Measurements from ENCODE around the gene FMNL3.

FMNL3 gene

DNA sequence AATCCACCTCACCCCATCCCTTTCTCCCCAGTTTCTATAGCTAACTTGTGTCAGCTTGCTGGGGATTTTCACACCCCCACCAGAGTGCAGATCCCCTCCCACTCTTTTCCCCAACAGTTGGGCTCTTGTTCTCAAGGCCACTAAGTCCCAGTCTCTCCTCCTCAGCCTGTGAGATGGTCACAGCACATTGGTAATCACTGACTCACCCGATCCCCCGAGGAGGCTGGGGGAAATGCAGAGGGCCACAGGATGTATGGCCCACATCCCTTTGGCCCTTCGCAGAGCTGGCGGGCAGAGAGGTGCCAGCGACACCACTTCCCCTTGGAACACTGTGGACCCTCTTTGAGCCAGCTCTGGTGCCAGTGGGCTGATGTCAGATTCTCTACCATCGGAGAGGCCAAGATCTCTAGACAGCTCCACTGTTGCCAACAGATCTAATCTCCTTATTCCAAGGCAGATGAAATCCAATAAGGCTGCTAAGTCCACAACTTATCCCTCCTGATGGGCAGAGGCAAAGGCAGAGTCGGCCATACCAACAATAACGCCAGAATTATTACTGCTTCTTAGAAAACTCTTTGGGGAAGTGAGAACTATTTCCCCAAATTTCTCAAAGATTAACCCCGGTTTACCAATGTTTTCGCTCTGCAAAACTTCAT is 1.6 kb downstream of the FMNL3 start:
- H3K36me3 ChIP-seq (ENCODE audit: insufficient read depth, low read length) = no peaks in the 10 kb centered on the region
- H3K4me1 ChIP-seq (ENCODE audit: insufficient read depth, low read length) = peaks cover 27% of the 10 kb centered on the region
- no peaks in the 10 kb centered on the region for H3K27me3 ChIP-seq (ENCODE audit: insufficient read depth, low read length)
- H3K4me3 ChIP-seq (ENCODE audit: low read length) = peak overlapping the region; percentile 94
- H2AFZ ChIP-seq (ENCODE audit: low read depth, low read length) = no peak overlapping the region
- H3K9me3 ChIP-seq (ENCODE audit: low read length) = no peaks in the 10 kb centered on the region

DNA sequence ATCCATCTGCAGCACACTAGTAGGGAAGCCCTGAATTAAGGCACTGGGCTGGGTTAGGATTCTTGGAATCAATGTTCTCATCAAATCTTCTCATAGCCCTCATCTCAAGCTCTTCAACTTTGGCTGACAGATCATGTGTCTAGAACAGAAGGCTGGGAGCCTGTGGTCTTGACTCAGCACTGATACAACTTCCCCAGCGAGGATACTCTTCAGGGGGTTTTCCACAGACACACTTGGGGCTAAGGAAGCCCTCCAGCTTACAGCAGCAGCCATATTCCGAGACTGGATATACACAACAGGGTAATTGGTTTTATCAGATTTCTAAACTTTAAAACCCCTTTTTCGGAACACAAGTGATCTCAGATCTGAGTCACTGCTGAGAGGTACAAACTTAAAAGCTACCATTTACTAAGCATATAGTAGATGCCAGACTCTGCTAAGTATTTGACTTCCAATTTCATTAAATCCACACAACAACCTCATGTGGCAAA is 3.5 kb downstream of the FMNL3 start:
- Histone ChIP-seq H3K4me3 (ENCODE audit: low read length) (no peak overlapping the region), H3K36me3 (ENCODE audit: insufficient read depth, low read length) (no peaks in the 10 kb centered on the region), H3K4me1 (ENCODE audit: insufficient read depth, low read length) (peaks cover 37% of the 10 kb centered on the region), H3K9me3 (ENCODE audit: low read length) (no peaks in the 10 kb centered on the region), H3K27me3 (ENCODE audit: insufficient read depth, low read length) (no peaks in the 10 kb centered on the region), H2AFZ (ENCODE audit: low read depth, low read length) (no peak overlapping the region)

- peaks cover 42% of the 10 kb centered on the region for H3K4me1 ChIP-seq (ENCODE audit: insufficient read depth, low read length)
- no peak overlapping the region for H3K4me3 ChIP-seq (ENCODE audit: low read length)
- H2AFZ ChIP-seq (ENCODE audit: low read depth, low read length) = no peak overlapping the region
- H3K27me3 ChIP-seq (ENCODE audit: insufficient read depth, low read length) = no peaks in the 10 kb centered on the region
- H3K36me3 ChIP-seq (ENCODE audit: insufficient read depth, low read length) = no peaks in the 10 kb centered on the region
- H3K9me3 ChIP-seq (ENCODE audit: low read length) = no peaks in the 10 kb centered on the region
These were observed 4.5 kb downstream of the FMNL3 start for GRCh38 chr12:49702676-49703215.

- H3K27me3 ChIP-seq (ENCODE audit: insufficient read depth, low read length) = no peaks in the 10 kb centered on the region
- H3K4me1 ChIP-seq (ENCODE audit: insufficient read depth, low read length) = peaks cover 42% of the 10 kb centered on the region
These were observed 5.2 kb downstream of the FMNL3 start for GRCh38 chr12:49702009-49702408.

GRCh38 chr12:49698619-49699545 is 8.3 kb downstream of the FMNL3 start:
- no peaks in the 10 kb centered on the region for H3K36me3 ChIP-seq (ENCODE audit: insufficient read depth, low read length)
- H3K4me1 ChIP-seq (ENCODE audit: insufficient read depth, low read length) = peaks cover 27% of the 10 kb centered on the region
- H2AFZ ChIP-seq (ENCODE audit: low read depth, low read length) = no peak overlapping the region
- H3K27me3 ChIP-seq (ENCODE audit: insufficient read depth, low read length) = no peaks in the 10 kb centered on the region
- H3K9me3 ChIP-seq (ENCODE audit: low read length) = no peaks in the 10 kb centered on the region
- no peak overlapping the region for H3K4me3 ChIP-seq (ENCODE audit: low read length)

More at GRCh38 chr12:49702009-49702408, 5.2 kb downstream of the FMNL3 start:
- no peak overlapping the region for H2AFZ ChIP-seq (ENCODE audit: low read depth, low read length)
- no peaks in the 10 kb centered on the region for H3K9me3 ChIP-seq (ENCODE audit: low read length)
- H3K4me3 ChIP-seq (ENCODE audit: low read length) = no peak overlapping the region
- no peaks in the 10 kb centered on the region for H3K36me3 ChIP-seq (ENCODE audit: insufficient read depth, low read length)

- peaks cover 19% of the 10 kb centered on the region for H3K4me1 ChIP-seq (ENCODE audit: insufficient read depth, low read length)
- no peak overlapping the region for H2AFZ ChIP-seq (ENCODE audit: low read depth, low read length)
- H3K9me3 ChIP-seq (ENCODE audit: low read length) = no peaks in the 10 kb centered on the region
- H3K4me3 ChIP-seq (ENCODE audit: low read length) = no peak overlapping the region
- H3K27me3 ChIP-seq (ENCODE audit: insufficient read depth, low read length) = no peaks in the 10 kb centered on the region
- H3K36me3 ChIP-seq (ENCODE audit: insufficient read depth, low read length) = no peaks in the 10 kb centered on the region
These were observed 9.4 kb downstream of the FMNL3 start for GRCh38 chr12:49697808-49698207.

GRCh38 chr12:49696723-49697122 is 10.5 kb downstream of the FMNL3 start:
- H3K4me1 ChIP-seq (ENCODE audit: insufficient read depth, low read length) = peaks cover 14% of the 10 kb centered on the region
- no peaks in the 10 kb centered on the region for H3K27me3 ChIP-seq (ENCODE audit: insufficient read depth, low read length)
- no peak overlapping the region for H3K4me3 ChIP-seq (ENCODE audit: low read length)
- H2AFZ ChIP-seq (ENCODE audit: low read depth, low read length) = no peak overlapping the region
- H3K36me3 ChIP-seq (ENCODE audit: insufficient read depth, low read length) = no peaks in the 10 kb centered on the region
- no peaks in the 10 kb centered on the region for H3K9me3 ChIP-seq (ENCODE audit: low read length)

GRCh38 chr12:49693931-49694444 is 13.2 kb downstream of the FMNL3 start:
- no peak overlapping the region for H3K4me3 ChIP-seq (ENCODE audit: low read length)
- H3K4me1 ChIP-seq (ENCODE audit: insufficient read depth, low read length) = peaks cover 7% of the 10 kb centered on the region
- H2AFZ ChIP-seq (ENCODE audit: low read depth, low read length) = no peak overlapping the region
- H3K27me3 ChIP-seq (ENCODE audit: insufficient read depth, low read length) = no peaks in the 10 kb centered on the region
- no peaks in the 10 kb centered on the region for H3K36me3 ChIP-seq (ENCODE audit: insufficient read depth, low read length)
- no peaks in the 10 kb centered on the region for H3K9me3 ChIP-seq (ENCODE audit: low read length)

- Histone ChIP-seq H3K9me3 (ENCODE audit: low read length) (no peaks in the 10 kb centered on the region), H3K36me3 (ENCODE audit: insufficient read depth, low read length) (no peaks in the 10 kb centered on the region), H2AFZ (ENCODE audit: low read depth, low read length) (no peak overlapping the region), H3K27me3 (ENCODE audit: insufficient read depth, low read length) (no peaks in the 10 kb centered on the region), H3K4me1 (ENCODE audit: insufficient read depth, low read length) (no peaks in the 10 kb centered on the region), H3K4me3 (ENCODE audit: low read length) (no peak overlapping the region)
These were observed 14.4 kb downstream of the FMNL3 start for GRCh38 chr12:49692851-49693250.

DNA sequence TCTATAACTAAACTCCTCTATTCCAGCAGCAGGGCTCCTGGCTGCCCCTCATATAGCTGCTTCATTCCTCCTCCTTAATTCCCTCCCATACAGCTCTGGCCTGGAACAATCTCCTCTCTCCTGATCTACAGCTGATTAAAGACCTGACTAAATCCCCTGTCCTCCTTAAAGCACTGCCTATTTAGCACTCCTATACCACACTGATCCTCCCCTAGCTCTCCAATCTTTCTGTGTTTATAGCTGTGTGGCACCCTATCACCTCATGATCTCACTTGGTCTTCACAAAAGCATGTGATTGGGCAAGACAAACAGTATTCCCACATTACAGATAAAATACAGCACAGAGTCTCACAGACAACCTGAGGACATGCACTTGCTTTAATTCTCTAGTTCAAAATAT is 17.4 kb downstream of the FMNL3 start:
- H3K9me3 ChIP-seq (ENCODE audit: low read length) = no peaks in the 10 kb centered on the region

DNA sequence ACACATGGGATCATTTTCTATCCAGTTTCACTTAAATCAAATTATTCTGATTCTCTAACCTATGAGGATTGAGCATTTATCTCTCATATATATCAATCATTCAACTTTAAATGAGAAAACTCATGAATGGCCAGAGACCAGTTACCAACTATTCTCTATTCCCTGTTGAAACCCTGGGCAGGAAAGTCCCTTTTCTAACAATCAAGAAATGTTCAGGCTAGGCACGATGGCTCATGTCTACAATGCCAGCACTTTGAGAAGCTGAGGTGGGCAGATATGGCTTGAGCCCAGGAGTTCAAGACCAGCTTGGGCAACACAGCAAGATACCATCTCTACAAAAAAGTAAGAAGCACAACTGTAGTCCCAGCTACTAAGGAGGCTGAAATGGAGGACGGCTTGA is 18.0 kb downstream of the FMNL3 start:
- Histone ChIP-seq H3K9me3 (ENCODE audit: low read length) (no peaks in the 10 kb centered on the region), H3K27me3 (ENCODE audit: insufficient read depth, low read length) (no peaks in the 10 kb centered on the region), H3K4me1 (ENCODE audit: insufficient read depth, low read length) (peaks cover 6% of the 10 kb centered on the region), H3K36me3 (ENCODE audit: insufficient read depth, low read length) (no peaks in the 10 kb centered on the region), H2AFZ (ENCODE audit: low read depth, low read length) (no peak overlapping the region), H3K4me3 (ENCODE audit: low read length) (no peak overlapping the region)

More for the DNA sequence above, 17.4 kb downstream of the FMNL3 start:
- no peak overlapping the region for H2AFZ ChIP-seq (ENCODE audit: low read depth, low read length)
- no peak overlapping the region for H3K4me3 ChIP-seq (ENCODE audit: low read length)
- no peaks in the 10 kb centered on the region for H3K27me3 ChIP-seq (ENCODE audit: insufficient read depth, low read length)
- H3K36me3 ChIP-seq (ENCODE audit: insufficient read depth, low read length) = no peaks in the 10 kb centered on the region
- peaks cover under 1% of the 10 kb centered on the region for H3K4me1 ChIP-seq (ENCODE audit: insufficient read depth, low read length)

DNA sequence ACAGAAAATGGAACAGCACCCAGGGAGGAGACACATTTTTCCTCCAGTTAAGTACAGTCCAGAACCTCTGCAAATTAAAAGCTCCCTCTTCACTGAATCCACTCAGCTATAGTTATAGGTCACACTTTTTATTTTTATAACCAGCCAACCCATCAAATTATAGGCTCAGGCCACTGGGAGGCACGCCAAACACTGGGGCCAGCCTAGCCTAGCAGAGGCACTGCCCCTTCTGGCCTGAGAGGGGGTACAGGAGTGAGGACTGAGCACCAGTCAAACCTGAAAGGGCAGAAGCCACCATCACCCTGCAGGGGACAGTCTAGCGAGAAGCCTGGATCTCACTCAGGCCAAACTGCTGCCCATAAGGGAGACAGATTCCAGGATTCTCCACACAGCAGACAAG is 19.3 kb downstream of the FMNL3 start:
- H3K36me3 ChIP-seq (ENCODE audit: insufficient read depth, low read length) = no peaks in the 10 kb centered on the region
- H3K27me3 ChIP-seq (ENCODE audit: insufficient read depth, low read length) = no peaks in the 10 kb centered on the region
- no peak overlapping the region for H2AFZ ChIP-seq (ENCODE audit: low read depth, low read length)
- H3K4me3 ChIP-seq (ENCODE audit: low read length) = no peak overlapping the region
- peaks cover 10% of the 10 kb centered on the region for H3K4me1 ChIP-seq (ENCODE audit: insufficient read depth, low read length)
- no peaks in the 10 kb centered on the region for H3K9me3 ChIP-seq (ENCODE audit: low read length)

DNA sequence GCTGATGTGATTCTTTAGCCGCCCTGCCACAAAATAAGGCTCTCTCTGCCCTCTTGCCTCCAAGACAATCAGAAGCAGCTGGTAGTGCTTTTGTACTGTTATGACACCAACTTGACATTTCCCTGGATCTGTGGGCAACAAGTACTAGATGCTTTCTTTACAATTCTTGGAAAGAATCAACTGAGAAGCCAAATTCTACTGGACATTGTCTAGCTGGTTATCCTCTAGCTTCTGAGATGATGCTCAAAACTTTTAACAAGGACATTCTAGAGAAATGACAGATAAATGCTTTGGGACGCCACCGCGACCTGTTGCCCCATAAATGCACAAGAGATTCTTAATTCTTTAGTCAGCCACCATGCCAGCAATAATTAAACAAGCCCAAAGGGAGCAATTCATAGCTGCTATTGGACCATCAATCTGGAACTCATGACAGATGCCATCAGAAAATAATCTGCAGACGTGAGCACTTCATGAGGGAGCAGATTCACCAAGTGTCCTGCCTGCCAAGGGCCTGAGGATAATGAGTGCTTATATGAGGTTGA is 22.8 kb downstream of the FMNL3 start:
- Histone ChIP-seq H3K4me1 (ENCODE audit: insufficient read depth, low read length) (peaks cover 10% of the 10 kb centered on the region), H3K4me3 (ENCODE audit: low read length) (no peak overlapping the region), H3K27me3 (ENCODE audit: insufficient read depth, low read length) (no peaks in the 10 kb centered on the region), H3K9me3 (ENCODE audit: low read length) (no peaks in the 10 kb centered on the region), H3K36me3 (ENCODE audit: insufficient read depth, low read length) (no peaks in the 10 kb centered on the region), H2AFZ (ENCODE audit: low read depth, low read length) (no peak overlapping the region)

Data from neuron (in vitro differentiated cells).